ENCODE measurements around the gene P2RY12. TPM values are rescaled to one million over a fixed set of nuclear protein-coding genes. Genes with fewer than 3 reads are reported as not detected.

P2RY12 gene
- total and polyA plus RNA-seq, 9 of the 15 experiments (the other 6 are each of a cell fraction or from before 2014, with no cell fraction given), result not detected

DNA sequence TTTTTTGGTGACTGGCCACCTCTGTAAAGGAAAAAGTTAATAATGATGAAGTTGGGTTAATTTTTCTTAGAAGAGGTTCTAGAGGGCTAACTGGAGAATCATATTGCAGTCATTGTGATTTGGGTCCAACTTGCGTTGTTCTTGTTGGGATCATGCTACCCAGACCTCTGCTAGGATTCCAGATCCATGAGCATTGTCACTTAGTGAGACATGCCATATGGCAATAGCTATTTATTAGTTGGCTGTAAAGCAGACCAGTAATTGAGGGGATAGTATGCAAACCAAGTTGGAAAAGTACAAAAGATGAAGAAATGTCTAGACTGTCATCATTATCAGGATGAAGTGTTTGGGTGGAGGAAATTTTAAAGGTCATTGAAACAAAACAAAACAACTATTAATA lies 30.7 kb upstream of the P2RY12 start:
- FAIRE-seq, result no peak
- CTCF ChIA-PET (ENCODE audit: low intra/inter-chr PET ratio), result no interaction called here

More for the DNA sequence above, 30.7 kb upstream of the P2RY12 start:
- POLR2A ChIA-PET, result interaction anchor here (0.5 kb wide), 1 partner anchor 900 kb away, joined by 3 read pairs; no protein-coding TSS in a partner anchor
- Histone ChIP-seq H3K9ac (ENCODE audit: insufficient read depth in 1 of 2, low read depth in 2 of 2, low read length in 2 of 2) (no peak overlapping the region), H3K27ac (ENCODE audit: extremely low read depth, low read depth, low read length) (no peak overlapping the region), H3K79me2 (ENCODE audit: control insufficient read depth, insufficient read depth, low read length) (no peaks in the 10 kb centered on the region), H3K4me3 (no peak overlapping the region), H3K9me3 (replicated peaks; ENCODE audit: control insufficient read depth, insufficient read depth, low read depth, low read length) (no peaks in the 10 kb centered on the region; the same call in 1 of the 2 replicates), H4K20me1 (replicated peaks; ENCODE audit: control insufficient read depth, insufficient read depth, low read length) (no peaks in the 10 kb centered on the region), H2AFZ (ENCODE audit: low read depth, low read length) (no peak overlapping the region), H3K27me3 (ENCODE audit: control insufficient read depth in 2 of 2, insufficient read depth in 2 of 2, low read length in 2 of 2) (peaks cover 0 to 5% of the 10 kb centered on the region in 2 experiments; a peak in 2 of 5 replicates), H3K4me2 (ENCODE audit: insufficient read depth, low read length) (no peak overlapping the region), H3K9me1 (ENCODE audit: control insufficient read depth, insufficient read depth, low read length) (no peaks in the 10 kb centered on the region), H3K4me1 (replicated peaks in 1 of 2; ENCODE audit: control insufficient read depth in 2 of 2, insufficient read depth in 2 of 2, low read length in 2 of 2) (no peaks in the 10 kb centered on the region), H3K36me3 (ENCODE audit: control insufficient read depth, insufficient read depth, low read length) (no peaks in the 10 kb centered on the region)
- no peak for TF ChIP-seq CHD2 (IDR thresholded peaks at IDR 0.05; ENCODE audit: low read depth, low read length)
- TF ChIP-seq, protein P1, sequence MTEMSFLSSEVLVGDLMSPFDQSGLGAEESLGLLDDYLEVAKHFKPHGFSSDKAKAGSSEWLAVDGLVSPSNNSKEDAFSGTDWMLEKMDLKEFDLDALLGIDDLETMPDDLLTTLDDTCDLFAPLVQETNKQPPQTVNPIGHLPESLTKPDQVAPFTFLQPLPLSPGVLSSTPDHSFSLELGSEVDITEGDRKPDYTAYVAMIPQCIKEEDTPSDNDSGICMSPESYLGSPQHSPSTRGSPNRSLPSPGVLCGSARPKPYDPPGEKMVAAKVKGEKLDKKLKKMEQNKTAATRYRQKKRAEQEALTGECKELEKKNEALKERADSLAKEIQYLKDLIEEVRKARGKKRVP (CRISPR knock-in tag; IDR thresholded peaks at IDR 0.05), result no peak
- TF ChIP-seq, protein P2, sequence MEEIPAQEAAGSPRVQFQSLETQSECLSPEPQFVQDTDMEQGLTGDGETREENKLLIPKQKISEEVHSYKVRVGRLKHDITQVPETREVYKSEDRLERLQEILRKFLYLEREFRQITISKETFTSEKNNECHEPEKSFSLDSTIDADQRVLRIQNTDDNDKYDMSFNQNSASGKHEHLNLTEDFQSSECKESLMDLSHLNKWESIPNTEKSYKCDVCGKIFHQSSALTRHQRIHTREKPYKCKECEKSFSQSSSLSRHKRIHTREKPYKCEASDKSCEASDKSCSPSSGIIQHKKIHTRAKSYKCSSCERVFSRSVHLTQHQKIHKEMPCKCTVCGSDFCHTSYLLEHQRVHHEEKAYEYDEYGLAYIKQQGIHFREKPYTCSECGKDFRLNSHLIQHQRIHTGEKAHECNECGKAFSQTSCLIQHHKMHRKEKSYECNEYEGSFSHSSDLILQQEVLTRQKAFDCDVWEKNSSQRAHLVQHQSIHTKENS (CRISPR knock-in tag; IDR thresholded peaks at IDR 0.05), result no peak
- TF ChIP-seq COPS2 (conservative IDR thresholded peaks at IDR 0.05), result no peak
- TF ChIP-seq, protein P3, sequence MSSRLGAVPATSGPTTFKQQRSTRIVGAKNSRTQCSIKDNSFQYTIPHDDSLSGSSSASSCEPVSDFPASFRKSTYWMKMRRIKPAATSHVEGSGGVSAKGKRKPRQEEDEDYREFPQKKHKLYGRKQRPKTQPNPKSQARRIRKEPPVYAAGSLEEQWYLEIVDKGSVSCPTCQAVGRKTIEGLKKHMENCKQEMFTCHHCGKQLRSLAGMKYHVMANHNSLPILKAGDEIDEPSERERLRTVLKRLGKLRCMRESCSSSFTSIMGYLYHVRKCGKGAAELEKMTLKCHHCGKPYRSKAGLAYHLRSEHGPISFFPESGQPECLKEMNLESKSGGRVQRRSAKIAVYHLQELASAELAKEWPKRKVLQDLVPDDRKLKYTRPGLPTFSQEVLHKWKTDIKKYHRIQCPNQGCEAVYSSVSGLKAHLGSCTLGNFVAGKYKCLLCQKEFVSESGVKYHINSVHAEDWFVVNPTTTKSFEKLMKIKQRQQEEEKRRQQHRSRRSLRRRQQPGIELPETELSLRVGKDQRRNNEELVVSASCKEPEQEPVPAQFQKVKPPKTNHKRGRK (tag; IDR thresholded peaks at IDR 0.05), result no peak
- TF ChIP-seq FOS (IDR thresholded peaks at IDR 0.05; ENCODE audit: extremely low read depth, insufficient read length), result no peak
- TF ChIP-seq, protein P4, sequence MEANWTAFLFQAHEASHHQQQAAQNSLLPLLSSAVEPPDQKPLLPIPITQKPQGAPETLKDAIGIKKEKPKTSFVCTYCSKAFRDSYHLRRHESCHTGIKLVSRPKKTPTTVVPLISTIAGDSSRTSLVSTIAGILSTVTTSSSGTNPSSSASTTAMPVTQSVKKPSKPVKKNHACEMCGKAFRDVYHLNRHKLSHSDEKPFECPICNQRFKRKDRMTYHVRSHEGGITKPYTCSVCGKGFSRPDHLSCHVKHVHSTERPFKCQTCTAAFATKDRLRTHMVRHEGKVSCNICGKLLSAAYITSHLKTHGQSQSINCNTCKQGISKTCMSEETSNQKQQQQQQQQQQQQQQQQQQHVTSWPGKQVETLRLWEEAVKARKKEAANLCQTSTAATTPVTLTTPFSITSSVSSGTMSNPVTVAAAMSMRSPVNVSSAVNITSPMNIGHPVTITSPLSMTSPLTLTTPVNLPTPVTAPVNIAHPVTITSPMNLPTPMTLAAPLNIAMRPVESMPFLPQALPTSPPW (CRISPR knock-in tag; IDR thresholded peaks at IDR 0.05), result no peak
- TF ChIP-seq IFI16 (CRISPR knock-in tag; IDR thresholded peaks at IDR 0.05), result no peak
- TF ChIP-seq, protein P5, sequence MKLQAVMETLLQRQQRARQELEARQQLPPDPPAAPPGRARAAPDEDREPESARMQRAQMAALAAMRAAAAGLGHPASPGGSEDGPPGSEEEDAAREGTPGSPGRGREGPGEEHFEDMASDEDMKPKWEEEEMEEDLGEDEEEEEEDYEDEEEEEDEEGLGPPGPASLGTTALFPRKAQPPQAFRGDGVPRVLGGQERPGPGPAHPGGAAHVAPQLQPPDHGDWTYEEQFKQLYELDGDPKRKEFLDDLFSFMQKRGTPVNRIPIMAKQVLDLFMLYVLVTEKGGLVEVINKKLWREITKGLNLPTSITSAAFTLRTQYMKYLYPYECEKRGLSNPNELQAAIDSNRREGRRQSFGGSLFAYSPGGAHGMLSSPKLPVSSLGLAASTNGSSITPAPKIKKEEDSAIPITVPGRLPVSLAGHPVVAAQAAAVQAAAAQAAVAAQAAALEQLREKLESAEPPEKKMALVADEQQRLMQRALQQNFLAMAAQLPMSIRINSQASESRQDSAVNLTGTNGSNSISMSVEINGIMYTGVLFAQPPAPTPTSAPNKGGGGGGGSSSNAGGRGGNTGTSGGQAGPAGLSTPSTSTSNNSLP (IDR thresholded peaks at IDR 0.05; ENCODE audit: borderline replicate concordance, low read depth, low read length), result no peak
- no peak for TF ChIP-seq KAT7 (CRISPR knock-in tag; IDR thresholded peaks at IDR 0.05; ENCODE audit: borderline replicate concordance)
- no peak for TF ChIP-seq SMAD3 (CRISPR knock-in tag; conservative IDR thresholded peaks at IDR 0.05)
- TF ChIP-seq ZBTB17 (CRISPR knock-in tag; IDR thresholded peaks at IDR 0.05), result no peak
- no peak for TF ChIP-seq MYBL2 (IDR thresholded peaks at IDR 0.05; ENCODE audit: low read depth)
- no peak for TF ChIP-seq MYBL2 (CRISPR knock-in tag; IDR thresholded peaks at IDR 0.05; ENCODE audit: borderline replicate concordance)
- no peak for TF ChIP-seq BRCA1 (IDR thresholded peaks at IDR 0.05)
- TF ChIP-seq BRCA1 (CRISPR knock-in tag; IDR thresholded peaks at IDR 0.05), result no peak
- no peak for TF ChIP-seq TGIF2 (CRISPR knock-in tag; IDR thresholded peaks at IDR 0.05)
- in situ Hi-C loops (cut with MboI), result no loop called here
- intact Hi-C loops (cut with micrococcal nuclease), result no loop called here
- no peak for ATAC-seq
- no peak for DNase-seq (ENCODE audit: extremely low read depth in 1 of 4, low spot score in 3 of 4)
- 0% methylated on average over 1 of the region's 1 CpG for WGBS (ENCODE audit: insufficient coverage, low coverage, missing lambda C conversion rate)
- no TSS peak for BruUV-seq (replicated peaks)

Measured in K562 (cell line).